ENCODE measurements around the gene C6orf132. TPM values are rescaled to one million over a fixed set of nuclear protein-coding genes. Genes with fewer than 3 reads are reported as not detected.

Gene C6orf132
- total and polyA plus RNA-seq, 10 of the 15 experiments (the other 5 are each of a cell fraction or from before 2014, with no cell fraction given), result 0.04 to 0.05 TPM; not detected in 8

DNA sequence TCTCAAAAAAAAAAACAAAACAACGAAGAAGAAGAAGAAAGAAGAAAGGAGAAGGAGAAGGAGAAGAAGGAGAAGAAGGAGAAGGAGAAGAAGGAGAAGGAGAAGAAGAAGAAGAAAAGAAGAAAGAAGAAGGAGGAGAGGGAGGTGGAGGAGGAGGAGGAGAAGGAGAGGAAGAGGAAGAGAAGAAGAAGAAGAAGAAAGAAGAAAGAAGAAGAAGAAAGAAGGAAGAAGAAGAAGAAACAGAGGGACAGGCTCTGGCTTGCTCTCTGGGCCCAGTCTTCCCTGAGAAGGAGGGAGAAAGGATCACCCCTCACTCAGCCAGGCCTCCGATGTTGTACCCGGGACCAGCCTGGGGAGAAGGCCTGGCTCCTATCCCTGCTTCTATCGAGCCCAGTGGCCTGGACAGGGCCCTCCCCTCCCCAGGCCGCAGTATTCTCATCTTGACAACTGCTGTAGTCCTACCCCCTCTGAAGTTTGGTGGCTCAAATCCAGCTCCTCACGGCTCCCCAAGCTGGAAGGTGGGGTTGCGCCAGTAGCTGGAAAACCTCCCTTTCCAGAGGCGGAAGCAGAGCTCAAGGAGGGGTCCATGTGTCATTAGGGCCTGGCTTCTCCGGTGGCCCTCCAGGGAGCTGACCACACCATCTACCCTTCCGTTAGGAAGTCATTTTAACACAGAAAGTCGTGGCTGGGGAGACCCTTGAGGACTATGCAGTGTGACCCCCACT is 18.9 kb downstream of the C6orf132 start:
- SMC1A ChIA-PET (ENCODE audit: uncharacterized antibody, unreplicated experiment), result no interaction called here
- CTCF ChIA-PET, result no interaction called here
- H3K9me3 ChIP-seq (replicated peaks; ENCODE audit: control insufficient read depth, insufficient read depth, low read length), result no peaks in the 10 kb centered on the region
- POLR2A ChIA-PET, result no interaction called here
- WGBS (ENCODE audit: insufficient coverage, insufficient replicate concordance, low lambda C conversion rate, missing lambda C conversion rate), result 33% methylated on average over 11 of the region's 11 CpGs
- no peaks in the 10 kb centered on the region for H4K20me1 ChIP-seq (ENCODE audit: control insufficient read depth, insufficient read depth)
- intact Hi-C loops (cut with micrococcal nuclease; ENCODE audit: unreplicated experiment) (no loop called here), in situ Hi-C loops (cut with MboI) (no loop called here)
- H3K79me2 ChIP-seq (ENCODE audit: control insufficient read depth, insufficient read depth, low read length), result no peaks in the 10 kb centered on the region
- no peaks in the 10 kb centered on the region for H3K4me1 ChIP-seq (ENCODE audit: control insufficient read depth, insufficient read depth, low read length)
- no peak overlapping the region for H2AFZ ChIP-seq (ENCODE audit: control insufficient read depth, low read depth, low read length)
- BruUV-seq (replicated peaks), result no TSS peak
- no peak overlapping the region for H3K4me3 ChIP-seq
- TF ChIP-seq NFYA (IDR thresholded peaks at IDR 0.05; ENCODE audit: borderline replicate concordance, low read depth, low read length) (no peak), SUPT20H (IDR thresholded peaks at IDR 0.05; ENCODE audit: borderline replicate concordance, control insufficient read depth, low read depth, low read length) (no peak), ZZZ3 (IDR thresholded peaks at IDR 0.05; ENCODE audit: control insufficient read depth, insufficient read length, low read depth) (no peak), SREBF2 (IDR thresholded peaks at IDR 0.05; ENCODE audit: low read length) (no peak), MEF2B (IDR thresholded peaks at IDR 0.05; ENCODE audit: partially characterized antibody, poor library complexity, severe bottlenecking) (no peak), MTA2 (IDR thresholded peaks at IDR 0.05; ENCODE audit: low read depth) (no peak), FOS (IDR thresholded peaks at IDR 0.05; ENCODE audit: borderline replicate concordance, extremely low read depth, insufficient read length) (no peak), SREBF1 (IDR thresholded peaks at IDR 0.05; ENCODE audit: low read length) (no peak)
- TF ChIP-seq, protein P1, sequence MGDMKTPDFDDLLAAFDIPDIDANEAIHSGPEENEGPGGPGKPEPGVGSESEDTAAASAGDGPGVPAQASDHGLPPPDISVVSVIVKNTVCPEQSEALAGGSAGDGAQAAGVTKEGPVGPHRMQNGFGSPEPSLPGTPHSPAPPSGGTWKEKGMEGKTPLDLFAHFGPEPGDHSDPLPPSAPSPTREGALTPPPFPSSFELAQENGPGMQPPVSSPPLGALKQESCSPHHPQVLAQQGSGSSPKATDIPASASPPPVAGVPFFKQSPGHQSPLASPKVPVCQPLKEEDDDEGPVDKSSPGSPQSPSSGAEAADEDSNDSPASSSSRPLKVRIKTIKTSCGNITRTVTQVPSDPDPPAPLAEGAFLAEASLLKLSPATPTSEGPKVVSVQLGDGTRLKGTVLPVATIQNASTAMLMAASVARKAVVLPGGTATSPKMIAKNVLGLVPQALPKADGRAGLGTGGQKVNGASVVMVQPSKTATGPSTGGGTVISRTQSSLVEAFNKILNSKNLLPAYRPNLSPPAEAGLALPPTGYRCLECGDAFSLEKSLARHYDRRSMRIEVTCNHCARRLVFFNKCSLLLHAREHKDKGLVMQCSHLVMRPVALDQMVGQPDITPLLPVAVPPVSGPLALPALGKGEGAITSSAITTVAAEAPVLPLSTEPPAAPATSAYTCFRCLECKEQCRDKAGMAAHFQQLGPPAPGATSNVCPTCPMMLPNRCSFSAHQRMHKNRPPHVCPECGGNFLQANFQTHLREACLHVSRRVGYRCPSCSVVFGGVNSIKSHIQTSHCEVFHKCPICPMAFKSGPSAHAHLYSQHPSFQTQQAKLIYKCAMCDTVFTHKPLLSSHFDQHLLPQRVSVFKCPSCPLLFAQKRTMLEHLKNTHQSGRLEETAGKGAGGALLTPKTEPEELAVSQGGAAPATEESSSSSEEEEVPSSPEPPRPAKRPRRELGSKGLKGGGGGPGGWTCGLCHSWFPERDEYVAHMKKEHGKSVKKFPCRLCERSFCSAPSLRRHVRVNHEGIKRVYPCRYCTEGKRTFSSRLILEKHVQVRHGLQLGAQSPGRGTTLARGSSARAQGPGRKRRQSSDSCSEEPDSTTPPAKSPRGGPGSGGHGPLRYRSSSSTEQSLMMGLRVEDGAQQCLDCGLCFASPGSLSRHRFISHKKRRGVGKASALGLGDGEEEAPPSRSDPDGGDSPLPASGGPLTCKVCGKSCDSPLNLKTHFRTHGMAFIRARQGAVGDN (IDR thresholded peaks at IDR 0.05), result no peak
- TF ChIP-seq, protein P2, sequence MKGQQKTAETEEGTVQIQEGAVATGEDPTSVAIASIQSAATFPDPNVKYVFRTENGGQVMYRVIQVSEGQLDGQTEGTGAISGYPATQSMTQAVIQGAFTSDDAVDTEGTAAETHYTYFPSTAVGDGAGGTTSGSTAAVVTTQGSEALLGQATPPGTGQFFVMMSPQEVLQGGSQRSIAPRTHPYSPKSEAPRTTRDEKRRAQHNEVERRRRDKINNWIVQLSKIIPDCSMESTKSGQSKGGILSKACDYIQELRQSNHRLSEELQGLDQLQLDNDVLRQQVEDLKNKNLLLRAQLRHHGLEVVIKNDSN (IDR thresholded peaks at IDR 0.05; ENCODE audit: borderline replicate concordance, extremely low read length, insufficient read depth, low read depth, low read length), result no peak
- ATAC-seq (no peak), DNase-seq (ENCODE audit: low read depth, low spot score) (no peak), FAIRE-seq (no peak)
- H3K36me3 ChIP-seq (ENCODE audit: control insufficient read depth in 2 of 2, insufficient read depth in 2 of 2, low read length in 1 of 2), result no peaks in the 10 kb centered on the region
- no peak overlapping the region for H3K4me2 ChIP-seq (ENCODE audit: control insufficient read depth, insufficient read depth)
- no peak overlapping the region for H3K27ac ChIP-seq (ENCODE audit: control insufficient read depth, insufficient read depth)
- H3K9ac ChIP-seq (ENCODE audit: control insufficient read depth, insufficient read depth, low read length), result no peak overlapping the region
- H3K27me3 ChIP-seq (replicated peaks in 1 of 2; ENCODE audit: control insufficient read depth in 2 of 2, insufficient read depth in 2 of 2, low read length in 1 of 2), result no peaks in the 10 kb centered on the region
- RAD21 ChIA-PET (ENCODE audit: unreplicated experiment), result no interaction called here

Data from GM12878 (cell line).